ENCODE results near the gene C2orf68. TPM values are rescaled to one million over a fixed set of nuclear protein-coding genes. Genes with fewer than 3 reads are reported as not detected.
"Not testable (repeated sequence)": the region's sequence is repeated elsewhere in the genome, so short reads cannot be mapped to it uniquely, and the experiment has no call there.

Gene C2orf68
- total RNA-seq, 1 experiment from 2014 or later: 17.3 TPM

DNA sequence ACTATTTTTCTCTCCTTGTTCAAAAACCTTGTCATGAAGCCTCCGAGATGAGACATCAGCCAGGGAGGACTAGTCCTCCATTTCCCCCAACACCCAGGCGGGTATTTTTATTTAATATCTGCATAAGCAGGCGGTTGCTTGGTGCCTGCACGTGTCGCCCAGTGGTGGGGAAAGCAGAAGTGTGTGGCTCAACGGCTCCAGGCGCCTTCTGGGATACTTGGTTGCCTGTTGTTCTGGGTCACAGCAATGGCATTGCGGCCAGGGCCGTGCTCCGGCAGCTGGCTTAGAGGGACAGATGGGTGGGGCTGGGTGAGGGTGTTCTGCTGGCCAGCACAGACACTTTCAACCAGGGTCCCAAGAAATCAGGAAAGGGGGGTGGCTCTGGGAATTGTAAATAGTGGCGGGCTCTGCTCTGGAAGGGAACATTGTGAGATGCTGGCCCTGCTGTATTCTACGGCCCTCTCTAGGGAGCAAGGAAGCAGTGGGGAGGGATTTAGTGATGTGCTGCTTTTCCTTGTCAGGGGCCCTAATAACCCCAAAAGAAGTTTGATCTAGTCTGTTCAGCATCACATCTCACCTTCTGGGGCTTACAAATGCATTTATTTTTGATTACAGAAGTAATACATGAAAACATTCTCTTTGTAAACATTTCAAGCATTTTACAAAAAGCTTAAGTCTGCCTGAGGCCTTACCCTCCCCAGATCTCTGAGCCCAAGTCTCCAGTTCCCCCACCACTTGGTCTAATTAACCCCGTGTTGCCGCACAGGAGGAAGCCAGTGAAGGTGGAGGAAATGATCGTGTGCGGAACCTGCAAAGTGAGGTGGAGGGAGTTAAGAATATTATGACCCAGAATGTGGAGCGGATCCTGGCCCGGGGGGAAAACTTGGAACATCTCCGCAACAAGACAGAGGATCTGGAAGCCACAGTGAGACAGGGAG lies 33.4 kb downstream of the C2orf68 start:
- H3K9me3 ChIP-seq: no peaks in the 10 kb centered on the region
- no peaks in the 10 kb centered on the region for H3K36me3 ChIP-seq
- DNase-seq: no peak
- H3K4me3 ChIP-seq: no peak overlapping the region
- H3K27me3 ChIP-seq: no peaks in the 10 kb centered on the region

- no peak within 1 kb of the TSS for H3K4me3 ChIP-seq
- H3K36me3 ChIP-seq: no peaks in the 10 kb centered on the region
- no peaks in the 10 kb centered on the region for H3K27me3 ChIP-seq
- H3K9me3 ChIP-seq: no peaks in the 10 kb centered on the region
- DNase-seq: no peak
Measured at GRCh38 chr2:85577386-85578242, 34.3 kb downstream of the C2orf68 start, which contains the start of gene VAMP8. Gene VAMP8 (plus strand): TSS chr2:85577586. CDS start chr2:85577647, 61 bp downstream.

DNA sequence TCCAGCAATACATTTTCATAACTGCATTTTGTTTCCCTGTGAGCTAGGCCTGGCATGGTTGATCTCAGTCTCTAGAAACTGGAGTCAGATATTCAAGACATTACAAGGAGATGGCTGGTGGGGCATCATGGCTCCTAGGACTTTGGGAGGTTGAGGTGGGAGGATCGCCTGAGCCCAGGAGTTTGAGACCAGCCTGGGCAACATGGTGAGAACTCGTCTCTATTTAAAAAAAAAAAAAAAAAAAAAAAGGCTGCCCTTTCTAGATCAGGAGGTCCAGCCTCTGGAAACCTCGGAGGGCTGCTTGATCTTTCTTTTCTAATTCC lies 34.8 kb downstream of the C2orf68 start:
- no peak overlapping the region for H3K4me3 ChIP-seq
- no peaks in the 10 kb centered on the region for H3K36me3 ChIP-seq
- no peaks in the 10 kb centered on the region for H3K9me3 ChIP-seq
- DNase-seq: no peak
- no peaks in the 10 kb centered on the region for H3K27me3 ChIP-seq

DNA sequence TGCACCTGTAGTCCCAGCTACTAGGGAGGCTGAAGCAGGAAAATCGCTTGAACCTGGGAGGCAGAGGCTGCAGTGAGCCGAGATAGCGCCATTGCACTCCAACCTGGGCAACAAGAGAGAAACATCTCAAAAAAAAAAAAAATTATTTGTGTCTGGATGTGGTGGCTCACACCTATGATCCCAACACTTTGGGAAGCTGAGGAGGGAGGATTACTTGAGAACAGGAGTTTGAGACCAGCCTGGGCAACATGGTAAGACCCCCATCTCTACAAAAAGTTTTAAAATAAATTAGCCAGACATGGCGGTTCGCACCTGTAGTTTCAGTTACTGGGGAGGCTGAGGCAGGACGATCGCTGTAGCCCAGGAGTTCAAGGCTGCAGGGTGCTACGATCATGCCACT lies 36.1 kb downstream of the C2orf68 start:
- no peaks in the 10 kb centered on the region for H3K27me3 ChIP-seq
- DNase-seq: no peak
- no peaks in the 10 kb centered on the region for H3K36me3 ChIP-seq
- no peaks in the 10 kb centered on the region for H3K9me3 ChIP-seq
- no peak overlapping the region for H3K4me3 ChIP-seq

GRCh38 chr2:85566265-85566664 lies 45.6 kb downstream of the C2orf68 start:
- DNase-seq: no peak
- H3K4me3 ChIP-seq: no peak overlapping the region
- no peaks in the 10 kb centered on the region for H3K9me3 ChIP-seq
- no peaks in the 10 kb centered on the region for H3K36me3 ChIP-seq
- peaks cover 2% of the 10 kb centered on the region; the same call in 1 of the 2 replicates for H3K27me3 ChIP-seq

GRCh38 chr2:85564144-85564563 lies 47.7 kb downstream of the C2orf68 start:
- Histone ChIP-seq H3K27me3 (no peaks in the 10 kb centered on the region), H3K9me3 (no peaks in the 10 kb centered on the region), H3K4me3 (no peak overlapping the region), H3K36me3 (peaks cover under 1% of the 10 kb centered on the region)
- DNase-seq: no peak

DNA sequence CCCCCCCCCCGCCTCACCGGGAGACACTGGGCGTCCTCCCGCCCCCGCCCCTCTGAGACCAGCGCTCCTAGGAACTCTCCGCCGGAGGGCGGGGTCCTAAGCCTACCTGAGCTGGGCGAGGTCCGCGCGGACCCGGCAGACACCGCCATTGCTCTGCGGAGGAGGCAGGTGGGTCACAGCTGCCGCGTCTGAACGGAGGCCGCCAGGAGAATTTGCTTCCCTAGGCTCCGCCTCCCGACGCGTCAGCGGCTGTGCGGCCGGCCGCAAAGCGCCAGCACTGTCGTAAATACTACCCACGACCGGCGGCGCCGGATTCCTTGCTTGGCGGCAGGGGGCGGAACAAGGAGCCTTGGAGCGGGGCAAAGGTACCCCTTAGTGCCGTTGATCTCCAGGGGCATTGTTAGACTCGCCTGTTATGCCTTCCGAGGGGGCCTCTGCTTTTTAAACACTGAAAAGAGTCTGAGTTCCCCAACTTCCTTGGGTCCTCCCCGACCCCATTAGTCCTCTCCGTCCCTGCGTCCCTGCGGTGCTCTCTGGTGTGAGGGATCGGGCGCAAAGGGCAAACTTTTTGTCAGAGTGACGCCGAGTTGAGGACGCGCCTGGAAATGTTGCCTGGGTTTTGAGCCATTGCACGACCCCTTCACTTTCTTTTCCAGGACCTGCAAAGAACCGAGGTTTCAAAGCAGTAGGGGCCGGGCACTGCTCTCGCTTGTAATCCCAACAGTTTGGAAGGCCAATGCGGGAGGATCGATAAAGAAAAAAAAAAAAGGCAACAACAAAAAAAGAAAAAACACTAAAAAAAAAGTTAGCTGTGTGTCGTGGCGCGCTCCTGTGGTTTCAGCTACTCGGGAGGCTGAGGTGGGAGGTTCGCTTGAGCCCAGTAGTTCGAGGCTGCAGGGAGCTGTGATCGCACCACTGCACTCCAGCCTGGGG lies 50.3 kb downstream of the C2orf68 start, which contains the start of gene GGCX:
Gene GGCX, minus strand, starts transcription at position 214 of the 933 bp plus-strand sequence. Its CDS starts 65 bp downstream, at position 149.
- H3K27me3 ChIP-seq: no peaks in the 10 kb centered on the region
- H3K36me3 ChIP-seq: peaks cover 17% of the 10 kb centered on the region
- H3K4me3 ChIP-seq: peak within 1 kb of the TSS; percentile 76
- DNase-seq: peak; percentile 94
- H3K9me3 ChIP-seq: no peaks in the 10 kb centered on the region

DNA sequence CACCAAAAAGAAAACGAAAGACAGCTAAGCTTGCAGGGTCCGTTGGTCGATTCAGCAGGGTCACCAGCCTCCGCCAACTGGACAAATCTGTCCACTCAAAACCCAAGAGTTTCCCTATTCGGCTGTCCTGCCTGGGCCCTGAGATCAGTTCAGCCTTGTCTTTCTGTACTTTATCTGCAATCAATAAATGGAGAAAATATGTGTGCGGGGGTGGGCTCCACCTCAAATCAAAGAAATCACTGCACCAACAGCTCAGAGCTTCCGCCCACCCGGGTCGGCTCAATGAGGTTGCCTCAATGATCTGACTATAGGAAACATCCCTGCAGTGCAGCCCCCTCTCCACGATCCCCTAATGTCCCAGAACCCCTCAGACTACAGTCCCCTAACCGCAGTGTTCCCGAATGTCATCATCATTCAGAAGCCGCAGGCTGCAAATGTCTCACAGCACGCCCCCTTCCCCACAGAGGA lies 51.0 kb downstream of the C2orf68 start:
- Histone ChIP-seq H3K9me3 (no peaks in the 10 kb centered on the region), H3K36me3 (peaks cover 21% of the 10 kb centered on the region), H3K27me3 (no peaks in the 10 kb centered on the region), H3K4me3 (peak overlapping the region; percentile 76)
- no peak for DNase-seq

DNA sequence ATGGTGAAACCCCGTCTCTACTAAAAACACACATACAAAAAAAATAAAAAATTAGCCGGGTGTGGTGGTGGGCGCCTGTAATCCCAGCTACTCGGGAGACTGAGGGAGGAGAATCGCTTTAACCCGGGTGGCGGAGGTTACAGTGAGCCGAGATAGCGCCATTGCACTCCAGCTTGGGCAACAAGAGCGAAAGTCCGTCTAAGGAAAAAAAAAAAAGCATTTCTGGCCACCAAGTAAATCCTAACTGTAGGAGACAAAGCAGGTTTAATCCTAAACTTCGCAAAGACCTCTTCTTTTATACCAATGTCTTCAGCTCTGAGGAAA lies 51.5 kb downstream of the C2orf68 start:
- Histone ChIP-seq H3K4me3 (peak overlapping the region; percentile 76), H3K36me3 (peaks cover 24% of the 10 kb centered on the region)
- not testable (repeated sequence) for H3K27me3 ChIP-seq, DNase-seq, H3K9me3 ChIP-seq

GRCh38 chr2:85558160-85558559 lies 53.7 kb downstream of the C2orf68 start:
- Histone ChIP-seq H3K9me3 (no peaks in the 10 kb centered on the region), H3K36me3 (peaks cover 37% of the 10 kb centered on the region), H3K4me3 (no peak overlapping the region), H3K27me3 (no peaks in the 10 kb centered on the region)
- no peak for DNase-seq

GRCh38 chr2:85557130-85557529 lies 54.7 kb downstream of the C2orf68 start:
- no peaks in the 10 kb centered on the region for H3K27me3 ChIP-seq
- peaks cover 45% of the 10 kb centered on the region for H3K36me3 ChIP-seq
- no peaks in the 10 kb centered on the region for H3K9me3 ChIP-seq
- no peak for DNase-seq
- no peak overlapping the region for H3K4me3 ChIP-seq

Other genes with a start within 250 kb of the C2orf68 start
- 283 and 538 TPM in 2 replicates for gene CAPG, start 201.7 kb downstream of the C2orf68 start, total RNA-seq (2014; rRNA removed; shearing (Covaris generic); ENCODE audit: low replicate concordance)
- gene SH2D6, start 193.4 kb downstream of the C2orf68 start, total RNA-seq (2014; rRNA removed; shearing (Covaris generic); ENCODE audit: low replicate concordance): 0.76 and 1.2 TPM in 2 replicates
- gene MAT2A, start 72.9 kb downstream of the C2orf68 start, total RNA-seq (2014; rRNA removed; shearing (Covaris generic); ENCODE audit: low replicate concordance): 116 and 137 TPM in 2 replicates
- gene GGCX, start 50.6 kb downstream of the C2orf68 start, total RNA-seq (2014; rRNA removed; shearing (Covaris generic); ENCODE audit: low replicate concordance): 28.9 and 45.6 TPM in 2 replicates
- not detected in 2 replicates for gene VAMP8, start 34.5 kb downstream of the C2orf68 start, total RNA-seq (2014; rRNA removed; shearing (Covaris generic); ENCODE audit: low replicate concordance)
- 8.3 and 76.7 TPM in 2 replicates for gene VAMP5, start 27.6 kb downstream of the C2orf68 start, total RNA-seq (2014; rRNA removed; shearing (Covaris generic); ENCODE audit: low replicate concordance)
- 167 and 209 TPM in 2 replicates for gene RNF181, start 16.3 kb downstream of the C2orf68 start, total RNA-seq (2014; rRNA removed; shearing (Covaris generic); ENCODE audit: low replicate concordance)
- 3.9 and 6.8 TPM in 2 replicates for gene TMEM150A, start 9.4 kb downstream of the C2orf68 start, total RNA-seq (2014; rRNA removed; shearing (Covaris generic); ENCODE audit: low replicate concordance)
- 86.8 and 313 TPM in 2 replicates for gene USP39, start 4.1 kb upstream of the C2orf68 start, total RNA-seq (2014; rRNA removed; shearing (Covaris generic); ENCODE audit: low replicate concordance)
- 0.16 TPM in 1 of 2 replicates, not detected in the other for gene SFTPB, start 56.1 kb upstream of the C2orf68 start, total RNA-seq (2014; rRNA removed; shearing (Covaris generic); ENCODE audit: low replicate concordance)
- not detected in 2 replicates for gene GNLY, start 82.3 kb upstream of the C2orf68 start, total RNA-seq (2014; rRNA removed; shearing (Covaris generic); ENCODE audit: low replicate concordance)
- gene ATOH8, start 141.9 kb upstream of the C2orf68 start, total RNA-seq (2014; rRNA removed; shearing (Covaris generic); ENCODE audit: low replicate concordance): 43.5 and 59.1 TPM in 2 replicates